Transverse colon (tissue), 3 donors: Measurements from ENCODE around the gene ZNF644.

Source experiments
- POLR2A ChIP-seq: fragments of 450-650 bp; IDR thresholded peaks from one replicate; pipeline ENCODE4 v1.6.1; 2016; ENCODE audit warnings: antibody characterized with exemption, mild to moderate bottlenecking, moderate library complexity
- TF ChIP-seq, protein P1 (sequence below), 5 experiments: fragments of 200-600 bp in 3 of 5; fragments of 450-650 bp in 2 of 5; sonication (generic) in 3 of 5; IDR thresholded peaks; 1 replicate in 2 of 5; 2 replicates in 3 of 5; pipeline ENCODE4 v1.5.1; 2016 to 2017; ENCODE audit warnings: antibody characterized with exemption in 5 of 5, inconsistent platforms in 3 of 5, mild to moderate bottlenecking in 2 of 5, moderate library complexity in 1 of 5

DNA sequence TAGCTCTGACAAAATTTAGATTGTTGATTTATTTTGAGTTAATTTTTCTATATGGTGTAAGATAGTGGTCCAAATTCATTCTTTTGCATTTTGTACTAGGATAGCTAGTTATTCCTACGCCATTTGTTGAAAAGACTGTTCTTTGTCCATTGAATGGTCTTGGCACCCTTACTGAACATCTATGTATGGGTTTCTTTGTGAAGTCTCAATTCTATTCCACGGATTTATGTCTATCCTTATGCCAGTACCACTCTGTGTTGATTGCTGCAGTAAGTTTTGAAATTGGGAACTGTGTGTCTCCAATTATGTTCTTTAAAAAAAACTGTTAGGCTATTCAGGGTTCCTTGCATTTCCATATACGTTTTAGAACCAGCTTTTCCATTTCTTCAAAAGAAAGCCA is 145.7 kb downstream of the ZNF644 start:
- TF ChIP-seq, protein P1, sequence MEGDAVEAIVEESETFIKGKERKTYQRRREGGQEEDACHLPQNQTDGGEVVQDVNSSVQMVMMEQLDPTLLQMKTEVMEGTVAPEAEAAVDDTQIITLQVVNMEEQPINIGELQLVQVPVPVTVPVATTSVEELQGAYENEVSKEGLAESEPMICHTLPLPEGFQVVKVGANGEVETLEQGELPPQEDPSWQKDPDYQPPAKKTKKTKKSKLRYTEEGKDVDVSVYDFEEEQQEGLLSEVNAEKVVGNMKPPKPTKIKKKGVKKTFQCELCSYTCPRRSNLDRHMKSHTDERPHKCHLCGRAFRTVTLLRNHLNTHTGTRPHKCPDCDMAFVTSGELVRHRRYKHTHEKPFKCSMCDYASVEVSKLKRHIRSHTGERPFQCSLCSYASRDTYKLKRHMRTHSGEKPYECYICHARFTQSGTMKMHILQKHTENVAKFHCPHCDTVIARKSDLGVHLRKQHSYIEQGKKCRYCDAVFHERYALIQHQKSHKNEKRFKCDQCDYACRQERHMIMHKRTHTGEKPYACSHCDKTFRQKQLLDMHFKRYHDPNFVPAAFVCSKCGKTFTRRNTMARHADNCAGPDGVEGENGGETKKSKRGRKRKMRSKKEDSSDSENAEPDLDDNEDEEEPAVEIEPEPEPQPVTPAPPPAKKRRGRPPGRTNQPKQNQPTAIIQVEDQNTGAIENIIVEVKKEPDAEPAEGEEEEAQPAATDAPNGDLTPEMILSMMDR (IDR thresholded peaks at IDR 0.05): no peak
- no peak for TF ChIP-seq POLR2A
